K562 (cell line): ENCODE results near the gene GIPR. TPM values are rescaled to one million over a fixed set of nuclear protein-coding genes. Genes with fewer than 3 reads are reported as not detected.

Source experiments
- ATF4 ChIP-seq: fragments of 450-650 bp; formaldehyde crosslinking; IDR thresholded peaks from 2 replicates; pipeline ENCODE4 v1.4.0; 2022; ENCODE audit warnings: mild to moderate bottlenecking, moderate library complexity
- FOXO4 ChIP-seq: fragments of 450-650 bp; formaldehyde crosslinking; IDR thresholded peaks from 2 replicates; pipeline ENCODE4 v1.4.0; 2020; ENCODE audit warnings: mild to moderate bottlenecking, moderate library complexity
- KAT7 ChIP-seq: sonication (generic); formaldehyde crosslinking; IDR thresholded peaks from 2 replicates; pipeline ENCODE4 v1.8.0; 2022; ENCODE audit warnings: missing genetic modification reagents, mild to moderate bottlenecking, borderline replicate concordance
- MXI1 ChIP-seq: IDR thresholded peaks from 2 replicates; pipeline ENCODE4 v1.6.1; 2011; ENCODE audit warnings: low read depth, mild to moderate bottlenecking, improper control_type of control experiment, low read length
- NRF1 ChIP-seq, 2 experiments: fragments of 450-650 bp; IDR thresholded peaks in 1 of 2; conservative IDR thresholded peaks in 1 of 2; 2 replicates each; pipeline ENCODE4 v1.6.1; 2014; ENCODE audit warnings: mild to moderate bottlenecking in 2 of 2
- ZNF407 ChIP-seq: fragments of 450-650 bp; IDR thresholded peaks from 2 replicates; pipeline ENCODE4 v1.6.1; 2016; ENCODE audit warnings: low read depth
- ZNF507 ChIP-seq: conservative IDR thresholded peaks from 2 replicates; pipeline ENCODE4 v1.6.1; 2017; ENCODE audit warnings: missing genetic modification characterization, missing compliant biosample characterization
- polyA plus RNA-seq, 8 experiments: library from polyadenylated mRNA; depleted of rRNA in 4 of 8; stranded (reverse) in 5 of 8; unstranded in 3 of 8; fragments of >200 nt; fragmentation: Nextera tagmentation in 2 of 8; fragmentation: Illumina TruSeq in 1 of 8; extraction: Ambion mirVana in 2 of 8; extraction: Trizol in 1 of 8; gene quantifications; 2 replicates each; pipeline versions ENCODE4 v1.2.1 to v1.2.3, GENCODE V29; 2011 to 2014; ENCODE audit warnings: inconsistent platforms in 1 of 8, missing spikeins in 1 of 8
- total RNA-seq, 7 experiments: library from RNA; depleted of rRNA in 6 of 7; stranded (reverse); fragments of >200 nt in 6 of 7; fragmentation: Illumina TruSeq in 2 of 7; extraction: Trizol in 2 of 7; gene quantifications; 2 replicates each; pipeline versions ENCODE4 v1.2.1 to v1.2.3, GENCODE V29; 2011 to 2021; ENCODE audit warnings: low replicate concordance in 1 of 7
- TF ChIP-seq, protein P1 (sequence below): fragments of 250-450 bp; sonication (Bioruptor Pico); IDR thresholded peaks from 2 replicates; pipeline ENCODE4 v1.5.0; 2021
- TF ChIP-seq, protein P2 (sequence below): fragments of 450-650 bp; formaldehyde crosslinking; IDR thresholded peaks from 2 replicates; pipeline ENCODE4 v1.4.0; 2020; ENCODE audit warnings: mild to moderate bottlenecking, moderate library complexity
- TF ChIP-seq, protein P3 (sequence below): fragments of 450-650 bp; formaldehyde crosslinking; IDR thresholded peaks from 2 replicates; pipeline ENCODE4 v1.4.0; 2020; ENCODE audit warnings: mild to moderate bottlenecking, moderate library complexity

GIPR gene
- total and polyA plus RNA-seq, 9 of the 15 experiments (the other 6 are each of a cell fraction or from before 2014, with no cell fraction given) = 2.2 to 26.8 (median 12.7) TPM

DNA sequence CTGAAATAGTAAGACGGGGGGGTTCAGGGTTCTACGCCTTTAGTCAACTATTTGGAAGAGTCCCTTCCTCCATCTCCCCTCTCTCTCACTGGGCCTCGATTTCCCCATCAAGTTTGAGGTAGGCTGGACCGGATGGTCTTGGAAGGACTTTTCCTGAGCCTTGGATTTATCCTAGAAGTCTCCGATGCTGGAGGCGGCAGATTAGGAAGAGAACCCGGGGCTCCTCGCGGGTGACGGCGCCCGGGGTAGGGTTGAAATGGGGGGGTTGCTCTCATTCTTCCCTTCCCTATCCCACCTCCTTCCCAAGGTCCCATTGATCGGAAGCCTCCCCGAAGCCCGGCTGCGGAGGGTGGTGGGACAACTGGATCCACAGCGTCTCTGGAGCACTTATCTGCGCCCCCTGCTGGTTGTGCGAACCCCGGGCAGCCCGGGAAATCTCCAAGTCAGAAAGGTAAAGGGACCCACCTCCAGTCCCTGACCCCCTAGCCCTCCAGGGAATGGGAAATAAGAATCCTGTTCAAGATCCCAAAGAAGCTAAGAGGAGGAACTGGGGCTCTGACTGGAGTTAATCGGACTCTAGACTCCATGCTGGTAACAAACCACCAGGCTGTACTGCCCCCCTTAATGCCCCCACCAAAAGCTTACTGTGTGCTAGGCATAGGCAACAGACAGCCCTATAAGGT lies 25.2 kb downstream of the GIPR start (continued):
- TF ChIP-seq ZNF407 = no peak
- no peak for TF ChIP-seq ATF4
- no peak for TF ChIP-seq ZNF507 (tag)
- no peak; a peak in 1 of 4 replicates for TF ChIP-seq NRF1 (conservative IDR thresholded peaks at IDR 0.05 in 1 of 2, IDR thresholded peaks at IDR 0.05 in 1 of 2)
- TF ChIP-seq KAT7 (CRISPR knock-in tag) = no peak
- TF ChIP-seq, protein P1, sequence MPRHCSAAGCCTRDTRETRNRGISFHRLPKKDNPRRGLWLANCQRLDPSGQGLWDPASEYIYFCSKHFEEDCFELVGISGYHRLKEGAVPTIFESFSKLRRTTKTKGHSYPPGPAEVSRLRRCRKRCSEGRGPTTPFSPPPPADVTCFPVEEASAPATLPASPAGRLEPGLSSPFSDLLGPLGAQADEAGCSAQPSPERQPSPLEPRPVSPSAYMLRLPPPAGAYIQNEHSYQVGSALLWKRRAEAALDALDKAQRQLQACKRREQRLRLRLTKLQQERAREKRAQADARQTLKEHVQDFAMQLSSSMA (CRISPR knock-in tag) = no peak
- TF ChIP-seq FOXO4 = no peak
- no peak for TF ChIP-seq MXI1
- TF ChIP-seq, protein P2, sequence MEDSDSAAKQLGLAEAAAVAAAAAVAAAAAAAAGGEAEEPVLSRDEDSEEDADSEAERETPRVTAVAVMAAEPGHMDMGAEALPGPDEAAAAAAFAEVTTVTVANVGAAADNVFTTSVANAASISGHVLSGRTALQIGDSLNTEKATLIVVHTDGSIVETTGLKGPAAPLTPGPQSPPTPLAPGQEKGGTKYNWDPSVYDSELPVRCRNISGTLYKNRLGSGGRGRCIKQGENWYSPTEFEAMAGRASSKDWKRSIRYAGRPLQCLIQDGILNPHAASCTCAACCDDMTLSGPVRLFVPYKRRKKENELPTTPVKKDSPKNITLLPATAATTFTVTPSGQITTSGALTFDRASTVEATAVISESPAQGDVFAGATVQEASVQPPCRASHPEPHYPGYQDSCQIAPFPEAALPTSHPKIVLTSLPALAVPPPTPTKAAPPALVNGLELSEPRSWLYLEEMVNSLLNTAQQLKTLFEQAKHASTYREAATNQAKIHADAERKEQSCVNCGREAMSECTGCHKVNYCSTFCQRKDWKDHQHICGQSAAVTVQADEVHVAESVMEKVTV (CRISPR knock-in tag) = 0 out of 2 replicates have a peak, but pooled peaks have one; percentile 19
- TF ChIP-seq, protein P3, sequence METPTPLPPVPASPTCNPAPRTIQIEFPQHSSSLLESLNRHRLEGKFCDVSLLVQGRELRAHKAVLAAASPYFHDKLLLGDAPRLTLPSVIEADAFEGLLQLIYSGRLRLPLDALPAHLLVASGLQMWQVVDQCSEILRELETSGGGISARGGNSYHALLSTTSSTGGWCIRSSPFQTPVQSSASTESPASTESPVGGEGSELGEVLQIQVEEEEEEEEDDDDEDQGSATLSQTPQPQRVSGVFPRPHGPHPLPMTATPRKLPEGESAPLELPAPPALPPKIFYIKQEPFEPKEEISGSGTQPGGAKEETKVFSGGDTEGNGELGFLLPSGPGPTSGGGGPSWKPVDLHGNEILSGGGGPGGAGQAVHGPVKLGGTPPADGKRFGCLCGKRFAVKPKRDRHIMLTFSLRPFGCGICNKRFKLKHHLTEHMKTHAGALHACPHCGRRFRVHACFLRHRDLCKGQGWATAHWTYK (CRISPR knock-in tag) = no peak
